DND-41 (cell line): Measurements from ENCODE around the gene JDP2.

Experiments
- CTCF ChIP-seq: IDR thresholded peaks from 2 replicates; pipeline ENCODE4 v1.5.1; 2012; ENCODE audit warnings: borderline replicate concordance, low read length, moderate library complexity, mild to moderate bottlenecking; ENCODE audit not compliant: poor library complexity, severe bottlenecking; ENCODE audit errors: extremely low read depth
- EZH2 ChIP-seq: IDR thresholded peaks from 3 replicates; pipeline ENCODE4 v1.6.1; 2012; ENCODE audit warnings: borderline replicate concordance, low read depth, mild to moderate bottlenecking, moderate library complexity, low read length, inconsistent platforms; ENCODE audit not compliant: severe bottlenecking

GRCh38 chr14:75459099-75459741, 31.4 kb downstream of the JDP2 start:
- TF ChIP-seq CTCF (no peak), EZH2 (no peak)
